ENCODE data around the gene COQ6.
"Not testable (repeated sequence)": the region's sequence is repeated elsewhere in the genome, so short reads cannot be mapped to it uniquely, and the experiment has no call there.

COQ6 gene

GRCh38 chr14:73973497-73973896 lies 23.4 kb downstream of the COQ6 start:
- TF ChIP-seq CTCF (IDR thresholded peaks at IDR 0.05; ENCODE audit: control insufficient read depth, insufficient read depth, low read depth, low read length, missing control alignments): no peak
- no peak overlapping the region for H3K4me3 ChIP-seq (ENCODE audit: control insufficient read depth, low read depth, low read length)
- no peak for DNase-seq (ENCODE audit: low read depth)

- TF ChIP-seq CTCF (IDR thresholded peaks at IDR 0.05; ENCODE audit: control insufficient read depth, insufficient read depth, low read depth, low read length, missing control alignments): no peak
- H3K4me3 ChIP-seq (ENCODE audit: control insufficient read depth, low read depth, low read length): no peak overlapping the region
- no peak for DNase-seq (ENCODE audit: low read depth)
Observed at GRCh38 chr14:73976125-73976524, 26.0 kb downstream of the COQ6 start.

GRCh38 chr14:73977896-73978295 lies 27.8 kb downstream of the COQ6 start:
- H3K4me3 ChIP-seq (ENCODE audit: control insufficient read depth, low read depth, low read length): no peak overlapping the region
- no peak for TF ChIP-seq CTCF (IDR thresholded peaks at IDR 0.05; ENCODE audit: control insufficient read depth, insufficient read depth, low read depth, low read length, missing control alignments)

GRCh38 chr14:73988065-73988464 lies 38.0 kb downstream of the COQ6 start:
- TF ChIP-seq CTCF (IDR thresholded peaks at IDR 0.05; ENCODE audit: control insufficient read depth, insufficient read depth, low read depth, low read length, missing control alignments): no peak
- DNase-seq (ENCODE audit: low read depth): no peak
- no peak overlapping the region for H3K4me3 ChIP-seq (ENCODE audit: control insufficient read depth, low read depth, low read length)

More at GRCh38 chr14:73977896-73978295, 27.8 kb downstream of the COQ6 start:
- DNase-seq (ENCODE audit: low read depth): no peak

- H3K4me3 ChIP-seq (ENCODE audit: control insufficient read depth, low read depth, low read length); DNase-seq (ENCODE audit: low read depth): not testable (repeated sequence)
Observed at GRCh38 chr14:73988656-73989055, 38.6 kb downstream of the COQ6 start.

GRCh38 chr14:73991092-73991491 lies 41.0 kb downstream of the COQ6 start:
- TF ChIP-seq CTCF (IDR thresholded peaks at IDR 0.05; ENCODE audit: control insufficient read depth, insufficient read depth, low read depth, low read length, missing control alignments): no peak
- no peak for DNase-seq (ENCODE audit: low read depth)
- no peak overlapping the region for H3K4me3 ChIP-seq (ENCODE audit: control insufficient read depth, low read depth, low read length)

- not testable (repeated sequence) for H3K4me3 ChIP-seq (ENCODE audit: control insufficient read depth, low read depth, low read length); DNase-seq (ENCODE audit: low read depth)
Observed at GRCh38 chr14:73994926-73995325, 44.8 kb downstream of the COQ6 start.

GRCh38 chr14:73995977-73996378 lies 45.9 kb downstream of the COQ6 start:
- no peak overlapping the region for H3K4me3 ChIP-seq (ENCODE audit: control insufficient read depth, low read depth, low read length)
- no peak for TF ChIP-seq CTCF (IDR thresholded peaks at IDR 0.05; ENCODE audit: control insufficient read depth, insufficient read depth, low read depth, low read length, missing control alignments)
- DNase-seq (ENCODE audit: low read depth): no peak

Measured in AG09309 (cell line).